Lower leg skin (tissue), 3 donors: ENCODE results near the gene NOS1.

Experiments
- POLR2A ChIP-seq, 2 donors: fragments of 450-650 bp; IDR thresholded peaks; one replicate each; pipeline ENCODE4 v1.6.1; 2016 to 2017; ENCODE audit warnings: antibody characterized with exemption in 2 of 2, mild to moderate bottlenecking in 1 of 2, moderate library complexity in 1 of 2
- TF ChIP-seq, protein P1 (sequence below), 3 donors: fragments of 450-650 bp; IDR thresholded peaks; one replicate each; pipeline ENCODE4 v1.5.1; 2016; ENCODE audit warnings: antibody characterized with exemption in 3 of 3, mild to moderate bottlenecking in 3 of 3, moderate library complexity in 2 of 3

DNA sequence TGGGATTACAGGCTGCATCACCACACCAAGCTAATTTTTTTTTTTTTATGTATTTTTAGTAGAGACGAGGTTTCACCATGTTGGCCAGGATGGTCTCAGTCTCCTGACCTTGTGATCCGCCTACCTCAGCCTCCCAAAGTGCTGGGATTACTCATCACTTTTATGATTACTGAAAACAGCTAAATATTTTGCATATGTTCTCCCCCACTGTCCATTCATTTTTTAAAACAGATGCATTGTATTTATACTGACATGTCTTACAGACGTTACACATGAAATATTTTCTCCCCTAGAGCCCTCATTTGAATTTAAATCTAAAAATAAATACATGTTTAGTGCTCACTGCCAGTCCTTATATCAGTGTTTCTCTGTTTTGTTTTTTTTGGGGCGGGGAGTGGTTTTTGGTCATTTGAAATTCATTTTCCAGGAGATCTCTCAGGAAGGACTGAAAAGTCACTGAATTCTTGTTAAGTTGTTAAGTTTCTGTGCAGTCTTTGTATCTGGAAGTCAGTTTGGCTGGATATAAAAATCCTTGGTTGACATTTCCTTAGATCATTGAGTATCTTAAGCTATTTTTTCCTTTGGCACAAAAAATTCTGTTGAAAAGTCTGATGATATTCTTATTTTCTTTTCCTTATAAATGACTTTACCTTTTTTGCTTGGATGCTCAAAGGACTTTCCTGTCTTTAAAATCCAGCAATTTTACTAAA is 180.5 kb downstream of the NOS1 start:
- TF ChIP-seq, protein P1, sequence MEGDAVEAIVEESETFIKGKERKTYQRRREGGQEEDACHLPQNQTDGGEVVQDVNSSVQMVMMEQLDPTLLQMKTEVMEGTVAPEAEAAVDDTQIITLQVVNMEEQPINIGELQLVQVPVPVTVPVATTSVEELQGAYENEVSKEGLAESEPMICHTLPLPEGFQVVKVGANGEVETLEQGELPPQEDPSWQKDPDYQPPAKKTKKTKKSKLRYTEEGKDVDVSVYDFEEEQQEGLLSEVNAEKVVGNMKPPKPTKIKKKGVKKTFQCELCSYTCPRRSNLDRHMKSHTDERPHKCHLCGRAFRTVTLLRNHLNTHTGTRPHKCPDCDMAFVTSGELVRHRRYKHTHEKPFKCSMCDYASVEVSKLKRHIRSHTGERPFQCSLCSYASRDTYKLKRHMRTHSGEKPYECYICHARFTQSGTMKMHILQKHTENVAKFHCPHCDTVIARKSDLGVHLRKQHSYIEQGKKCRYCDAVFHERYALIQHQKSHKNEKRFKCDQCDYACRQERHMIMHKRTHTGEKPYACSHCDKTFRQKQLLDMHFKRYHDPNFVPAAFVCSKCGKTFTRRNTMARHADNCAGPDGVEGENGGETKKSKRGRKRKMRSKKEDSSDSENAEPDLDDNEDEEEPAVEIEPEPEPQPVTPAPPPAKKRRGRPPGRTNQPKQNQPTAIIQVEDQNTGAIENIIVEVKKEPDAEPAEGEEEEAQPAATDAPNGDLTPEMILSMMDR (IDR thresholded peaks at IDR 0.05) = no peak
- TF ChIP-seq POLR2A (IDR thresholded peaks at IDR 0.05) = no peak
